ENCODE data around the gene RGS7.
"Not testable (repeated sequence)": the region's sequence is repeated elsewhere in the genome, so short reads cannot be mapped to it uniquely, and the experiment has no call there.

The RGS7 gene

DNA sequence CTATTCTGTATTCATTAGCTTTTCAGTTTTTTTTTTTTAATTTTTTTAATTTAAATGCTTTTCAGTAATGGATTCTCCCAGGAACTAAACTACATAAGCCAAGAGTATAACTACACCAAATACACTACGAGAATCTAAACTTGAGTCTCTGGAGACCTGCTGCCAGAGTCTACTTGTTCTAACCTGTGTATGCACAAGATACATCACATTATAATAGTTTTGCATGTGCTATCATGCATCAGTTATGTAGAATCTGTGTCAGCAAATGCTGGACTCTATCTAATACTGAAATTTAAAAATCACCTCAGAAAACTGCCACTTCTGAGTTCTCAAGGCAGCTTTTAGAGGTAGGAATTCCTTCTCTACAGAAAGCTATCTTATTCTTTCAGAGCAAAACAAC is 598.7 kb downstream of the RGS7 start:
- TF ChIP-seq, protein P1, sequence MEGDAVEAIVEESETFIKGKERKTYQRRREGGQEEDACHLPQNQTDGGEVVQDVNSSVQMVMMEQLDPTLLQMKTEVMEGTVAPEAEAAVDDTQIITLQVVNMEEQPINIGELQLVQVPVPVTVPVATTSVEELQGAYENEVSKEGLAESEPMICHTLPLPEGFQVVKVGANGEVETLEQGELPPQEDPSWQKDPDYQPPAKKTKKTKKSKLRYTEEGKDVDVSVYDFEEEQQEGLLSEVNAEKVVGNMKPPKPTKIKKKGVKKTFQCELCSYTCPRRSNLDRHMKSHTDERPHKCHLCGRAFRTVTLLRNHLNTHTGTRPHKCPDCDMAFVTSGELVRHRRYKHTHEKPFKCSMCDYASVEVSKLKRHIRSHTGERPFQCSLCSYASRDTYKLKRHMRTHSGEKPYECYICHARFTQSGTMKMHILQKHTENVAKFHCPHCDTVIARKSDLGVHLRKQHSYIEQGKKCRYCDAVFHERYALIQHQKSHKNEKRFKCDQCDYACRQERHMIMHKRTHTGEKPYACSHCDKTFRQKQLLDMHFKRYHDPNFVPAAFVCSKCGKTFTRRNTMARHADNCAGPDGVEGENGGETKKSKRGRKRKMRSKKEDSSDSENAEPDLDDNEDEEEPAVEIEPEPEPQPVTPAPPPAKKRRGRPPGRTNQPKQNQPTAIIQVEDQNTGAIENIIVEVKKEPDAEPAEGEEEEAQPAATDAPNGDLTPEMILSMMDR (IDR thresholded peaks at IDR 0.05; ENCODE audit: low read depth, low read length) = no peak
- in situ Hi-C loops (cut with HindIII; ENCODE audit: low sequenced_read_pairs) = no loop called here

DNA sequence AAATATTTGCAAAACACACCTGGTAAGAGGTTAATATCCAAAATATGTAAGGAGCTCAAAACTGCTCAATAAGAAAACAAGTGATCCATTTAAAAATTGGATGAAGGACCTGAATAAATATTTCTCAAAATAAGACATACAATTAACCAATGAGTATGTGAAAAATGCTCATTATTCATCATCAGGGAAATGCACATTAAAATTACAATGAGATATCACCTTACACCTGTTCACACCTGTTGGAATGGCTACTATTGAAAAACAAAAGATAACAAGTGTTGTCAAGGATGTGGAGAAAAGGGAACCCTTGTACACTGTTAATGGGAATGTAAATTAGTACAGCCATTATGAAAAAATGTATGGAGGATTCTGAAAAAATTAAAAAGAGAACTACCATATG is 609.1 kb downstream of the RGS7 start:
- no peak for DNase-seq (ENCODE audit: low read depth, low spot score)
- TF ChIP-seq, protein P1 (IDR thresholded peaks at IDR 0.05; ENCODE audit: low read depth, low read length) = no peak
- in situ Hi-C loops (cut with HindIII; ENCODE audit: low sequenced_read_pairs) = no loop called here

More for the DNA sequence above, 598.7 kb downstream of the RGS7 start:
- no peak for DNase-seq (ENCODE audit: low read depth, low spot score)
- no peak overlapping the region for H3K4me3 ChIP-seq (ENCODE audit: low read depth, low read length)

DNA sequence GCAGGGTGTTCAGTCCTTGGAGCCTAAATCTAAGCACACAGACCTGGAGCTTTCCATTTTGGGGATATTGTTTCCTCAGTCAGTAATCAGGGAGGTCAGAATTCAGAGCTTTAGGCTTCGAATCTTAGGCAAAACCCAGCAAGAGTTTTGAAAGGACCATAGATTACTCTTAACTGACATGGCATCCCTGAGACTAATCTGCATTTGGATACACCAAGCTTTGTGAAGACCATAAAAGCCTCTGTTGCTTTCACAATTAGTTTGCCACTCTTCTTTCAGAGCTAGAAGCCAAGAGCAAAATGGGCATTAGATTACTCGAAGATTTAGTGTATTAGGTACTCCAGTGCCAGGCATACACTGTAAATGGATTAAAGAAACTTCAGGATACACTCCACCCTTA is 613.3 kb downstream of the RGS7 start:
- no peak overlapping the region for H3K4me3 ChIP-seq (ENCODE audit: low read depth, low read length)
- TF ChIP-seq, protein P1 (IDR thresholded peaks at IDR 0.05; ENCODE audit: low read depth, low read length) = no peak
- no peak for DNase-seq (ENCODE audit: low read depth, low spot score)
- in situ Hi-C loops (cut with HindIII; ENCODE audit: low sequenced_read_pairs) = no loop called here

More for the DNA sequence above, 609.1 kb downstream of the RGS7 start:
- no peak overlapping the region for H3K4me3 ChIP-seq (ENCODE audit: low read depth, low read length)

DNA sequence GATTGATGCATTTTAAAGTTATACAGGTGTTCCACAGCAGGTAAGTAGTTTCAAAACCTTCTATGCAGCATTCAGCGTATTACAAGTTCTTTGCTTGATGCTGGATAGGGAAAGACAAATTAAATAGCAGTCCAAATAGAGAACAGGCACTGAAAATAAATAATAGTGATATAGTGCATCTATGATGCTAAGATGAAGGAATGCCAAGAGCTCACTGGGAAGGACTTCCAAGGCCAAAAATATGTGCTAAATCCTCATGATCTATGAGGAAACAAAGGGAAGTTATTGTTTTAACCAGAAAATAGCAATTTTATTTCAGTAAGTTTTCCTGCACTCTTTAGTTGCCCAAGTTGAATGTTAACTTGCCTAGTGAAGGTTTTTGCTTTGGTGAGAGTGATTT is 617.3 kb downstream of the RGS7 start:
- TF ChIP-seq, protein P1 (IDR thresholded peaks at IDR 0.05; ENCODE audit: low read depth, low read length) = no peak
- in situ Hi-C loops (cut with HindIII; ENCODE audit: low sequenced_read_pairs) = no loop called here
- DNase-seq (ENCODE audit: low read depth, low spot score) = no peak
- H3K4me3 ChIP-seq (ENCODE audit: low read depth, low read length) = no peak overlapping the region

DNA sequence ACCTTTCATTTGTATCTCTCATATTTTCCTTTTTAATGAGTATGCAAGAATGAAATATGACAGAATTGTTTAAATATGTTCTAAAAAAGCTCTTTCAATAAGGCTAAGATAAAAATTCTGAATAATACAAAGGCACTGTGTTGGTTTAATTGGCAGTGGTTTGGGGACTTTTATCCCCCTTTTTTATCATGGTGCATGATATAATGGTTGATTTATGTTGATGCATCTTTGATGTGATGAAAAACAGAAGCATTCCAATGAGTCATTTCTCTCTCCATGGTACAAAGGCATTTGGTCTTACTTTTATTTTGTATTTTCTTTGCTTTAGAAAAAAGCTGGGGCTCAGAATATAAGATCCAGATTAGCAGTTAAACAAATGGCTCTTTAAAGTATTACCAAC is 617.9 kb downstream of the RGS7 start:
- no peak overlapping the region for H3K4me3 ChIP-seq (ENCODE audit: low read depth, low read length)
- DNase-seq (ENCODE audit: low read depth, low spot score) = no peak
- TF ChIP-seq, protein P1 (IDR thresholded peaks at IDR 0.05; ENCODE audit: low read depth, low read length) = no peak
- in situ Hi-C loops (cut with HindIII; ENCODE audit: low sequenced_read_pairs) = no loop called here

DNA sequence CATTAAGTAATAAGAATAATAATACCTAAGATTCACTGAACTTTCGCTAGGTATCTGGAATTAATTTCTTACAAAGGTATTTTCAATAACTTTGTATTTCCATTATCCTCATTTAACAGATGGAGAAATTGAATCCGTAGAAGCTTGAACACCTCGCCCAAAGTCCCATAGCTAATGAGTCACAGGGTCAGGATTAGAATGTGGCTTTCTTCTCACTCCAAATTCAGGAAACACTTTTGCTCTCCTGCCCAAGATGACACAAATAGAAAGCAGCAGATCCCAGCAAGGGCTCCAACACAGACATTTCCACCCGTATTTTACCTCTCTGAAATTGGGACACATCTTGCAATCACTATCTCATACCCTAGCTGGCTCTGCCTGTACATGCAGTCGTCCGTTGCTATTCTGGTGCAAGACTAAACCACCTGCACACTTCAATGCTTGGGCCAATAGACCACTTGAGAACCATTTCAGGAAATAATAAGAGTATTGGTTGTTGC is 619.2 kb downstream of the RGS7 start:
- no peak overlapping the region for H3K4me3 ChIP-seq (ENCODE audit: low read depth, low read length)
- in situ Hi-C loops (cut with HindIII; ENCODE audit: low sequenced_read_pairs) = no loop called here
- DNase-seq (ENCODE audit: low read depth, low spot score) = no peak
- TF ChIP-seq, protein P1 (IDR thresholded peaks at IDR 0.05; ENCODE audit: low read depth, low read length) = no peak

DNA sequence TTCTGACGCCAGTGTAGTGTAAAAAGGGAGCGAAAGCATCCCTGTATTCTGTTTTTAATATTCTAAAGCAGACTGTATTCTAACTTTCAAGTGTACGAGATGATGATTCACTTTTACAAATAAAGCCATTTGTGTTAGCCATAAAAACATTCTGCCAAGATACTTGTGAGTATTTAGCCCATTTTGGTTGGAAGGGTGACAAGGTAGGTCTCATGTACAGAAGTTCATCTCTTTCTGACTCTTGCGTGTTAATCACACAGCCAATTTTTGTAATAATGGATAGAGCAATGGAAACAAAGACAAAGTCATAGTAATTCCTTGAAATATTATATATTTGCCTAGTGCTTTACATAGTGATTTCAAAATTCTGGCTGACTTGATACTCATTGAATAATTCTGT is 619.7 kb downstream of the RGS7 start:
- H3K4me3 ChIP-seq (ENCODE audit: low read depth, low read length) = no peak overlapping the region
- TF ChIP-seq, protein P1 (IDR thresholded peaks at IDR 0.05; ENCODE audit: low read depth, low read length) = no peak
- in situ Hi-C loops (cut with HindIII; ENCODE audit: low sequenced_read_pairs) = no loop called here
- DNase-seq (ENCODE audit: low read depth, low spot score) = peak; percentile 34

DNA sequence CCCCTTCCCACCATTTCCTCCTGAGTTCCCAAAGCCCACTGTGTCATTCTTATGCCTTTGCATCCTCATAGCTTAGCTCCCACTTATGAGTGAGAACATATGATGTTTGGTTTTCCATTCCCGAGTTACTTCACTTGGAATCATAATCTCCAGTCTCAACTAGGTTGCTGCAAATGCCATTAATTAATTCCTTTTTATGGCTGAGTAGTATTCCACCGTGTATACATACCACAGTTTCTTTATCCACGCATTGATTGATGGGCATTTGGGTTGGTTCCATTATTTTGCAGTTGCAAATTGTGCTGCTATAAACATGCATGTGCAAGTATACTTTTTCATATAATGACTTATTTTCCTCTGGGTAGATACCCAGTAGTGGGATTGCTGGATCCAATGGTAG is 622.3 kb downstream of the RGS7 start:
- DNase-seq (ENCODE audit: low read depth, low spot score); in situ Hi-C loops (cut with HindIII; ENCODE audit: low sequenced_read_pairs); H3K4me3 ChIP-seq (ENCODE audit: low read depth, low read length): not testable (repeated sequence)
